Gastrocnemius medialis (tissue), 4 donors: Measurements from ENCODE around the gene ARSG. TPM values are rescaled to one million over a fixed set of nuclear protein-coding genes. Genes with fewer than 3 reads are reported as not detected.
"Not testable (repeated sequence)": the region's sequence is repeated elsewhere in the genome, so short reads cannot be mapped to it uniquely, and the experiment has no call there.

Experiments
- ATAC-seq, 2 donors: fragments of 150-250 bp; one replicate each; pipeline ENCODE4 v1.9.1; 2016
- DNase-seq, 2 donors: peaks; one replicate each; pipeline ENCODE4 v3.0.0-alpha.2; 2019
- H3K27ac ChIP-seq, 4 donors: fragments of 200-600 bp; sonication (generic); 1 replicate in 1 of 4; 2 replicates in 3 of 4; pipeline ENCODE4 v1.5.1; 2016 to 2018; ENCODE audit warnings: mild to moderate bottlenecking in 2 of 4, moderate library complexity in 1 of 4
- H3K27me3 ChIP-seq, 3 donors: fragments of 200-600 bp; sonication (generic) in 2 of 3; 1 replicate in 1 of 3; 2 replicates in 2 of 3; pipeline versions ENCODE4 v1.5.1 to v1.6.0; 2016 to 2019; ENCODE audit warnings: mild to moderate bottlenecking in 1 of 3, moderate library complexity in 1 of 3
- H3K36me3 ChIP-seq, 2 donors: fragments of 200-600 bp; sonication (generic) in 1 of 2; one replicate each; pipeline ENCODE4 v1.5.1; 2017 to 2018
- H3K4me1 ChIP-seq, 2 donors: fragments of 200-600 bp; sonication (generic) in 1 of 2; one replicate each; pipeline ENCODE4 v1.5.1; 2016 to 2017; ENCODE audit warnings: mild to moderate bottlenecking in 2 of 2
- H3K4me3 ChIP-seq, 4 donors: fragments of 200-600 bp; sonication (generic) in 3 of 4; 1 replicate in 1 of 4; 2 replicates in 3 of 4; pipeline ENCODE4 v1.5.1; 2016 to 2019; ENCODE audit warnings: mild to moderate bottlenecking in 2 of 4
- H3K9me3 ChIP-seq, 3 donors: fragments of 200-600 bp; sonication (generic) in 2 of 3; 1 replicate in 1 of 3; 2 replicates in 2 of 3; pipeline ENCODE4 v1.5.1; 2016 to 2019
- POLR2A ChIP-seq, 2 donors: fragments of 450-650 bp; IDR thresholded peaks; one replicate each; pipeline ENCODE4 v1.6.1; 2017; ENCODE audit warnings: antibody characterized with exemption in 2 of 2, mild to moderate bottlenecking in 2 of 2, moderate library complexity in 2 of 2
- in situ Hi-C, 4 donors: fragments of 200-750 bp; cut with MboI; loops; one replicate each; pipeline versions ENCODE4 v1.15.0 to v1.8.0; 2017; ENCODE audit warnings: low sequenced_read_pairs in 4 of 4
- intact Hi-C: fragments of 100-400 bp; cut with DNase I; formaldehyde crosslinking; loops from one replicate; pipeline ENCODE4 v1.15.1; 2023; ENCODE audit warnings: low total_unique reads
- total RNA-seq, 4 donors: library from RNA; depleted of rRNA; stranded (reverse); fragments of >200 nt; gene quantifications; one replicate each; pipeline versions ENCODE4 v1.1.0 to v1.2.3, GENCODE V29; 2016
- TF ChIP-seq, protein P1 (sequence below), 5 experiments: fragments of 450-650 bp in 3 of 5; fragments of 200-600 bp in 2 of 5; sonication (generic) in 2 of 5; IDR thresholded peaks in 4 of 5; conservative IDR thresholded peaks in 1 of 5; 1 replicate in 4 of 5; 2 replicates in 1 of 5; pipeline ENCODE4 v1.5.1; 2016 to 2019; ENCODE audit warnings: antibody characterized with exemption in 5 of 5, mild to moderate bottlenecking in 3 of 5, moderate library complexity in 3 of 5

ARSG gene
- total RNA-seq, 4 donors from 2014 or later: 3.3 to 6.1 (median 5.4) TPM

DNA sequence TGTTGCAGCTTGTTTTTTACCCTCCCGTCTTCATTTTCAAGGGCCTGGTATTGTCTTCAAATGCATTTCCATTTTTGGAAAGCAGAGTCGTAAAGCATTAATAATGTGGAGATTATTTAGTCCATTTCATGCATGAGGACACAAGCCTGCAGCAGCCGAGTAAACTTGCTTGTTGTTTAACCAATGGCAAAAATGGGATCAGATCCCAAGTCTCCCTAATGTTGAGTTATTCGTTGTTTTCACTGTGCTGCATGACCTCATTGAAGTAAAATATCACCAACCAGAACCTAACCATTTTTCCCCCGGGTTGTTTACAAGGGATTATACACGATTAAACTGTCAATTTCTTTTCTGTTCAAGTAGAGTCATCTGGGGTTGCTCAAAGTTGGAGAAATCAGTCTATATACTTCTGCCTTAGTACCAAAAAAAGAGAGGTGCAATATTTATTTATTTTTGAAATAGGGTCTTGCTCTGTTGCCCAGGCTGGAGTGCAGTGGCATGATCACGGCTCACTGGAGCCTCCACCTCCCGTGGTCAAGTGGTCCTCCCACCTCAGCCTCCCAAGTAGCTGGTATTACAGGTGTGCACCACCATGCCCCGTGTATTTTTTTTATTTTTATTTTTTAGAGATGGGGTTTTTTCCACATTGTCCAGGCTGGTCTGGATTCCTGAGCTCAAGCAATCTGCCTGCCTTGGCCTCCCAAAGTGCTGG is 31.1 kb upstream of the ARSG start:
- in situ Hi-C loops: loop anchor here (5.0 to 25.0 kb wide), 6 partner anchors 125 to 502 kb away; no protein-coding TSS in a partner anchor
- H3K9me3 ChIP-seq: no peaks in the 10 kb centered on the region
- ATAC-seq (no peak), DNase-seq (no peak)
- TF ChIP-seq, protein P1, sequence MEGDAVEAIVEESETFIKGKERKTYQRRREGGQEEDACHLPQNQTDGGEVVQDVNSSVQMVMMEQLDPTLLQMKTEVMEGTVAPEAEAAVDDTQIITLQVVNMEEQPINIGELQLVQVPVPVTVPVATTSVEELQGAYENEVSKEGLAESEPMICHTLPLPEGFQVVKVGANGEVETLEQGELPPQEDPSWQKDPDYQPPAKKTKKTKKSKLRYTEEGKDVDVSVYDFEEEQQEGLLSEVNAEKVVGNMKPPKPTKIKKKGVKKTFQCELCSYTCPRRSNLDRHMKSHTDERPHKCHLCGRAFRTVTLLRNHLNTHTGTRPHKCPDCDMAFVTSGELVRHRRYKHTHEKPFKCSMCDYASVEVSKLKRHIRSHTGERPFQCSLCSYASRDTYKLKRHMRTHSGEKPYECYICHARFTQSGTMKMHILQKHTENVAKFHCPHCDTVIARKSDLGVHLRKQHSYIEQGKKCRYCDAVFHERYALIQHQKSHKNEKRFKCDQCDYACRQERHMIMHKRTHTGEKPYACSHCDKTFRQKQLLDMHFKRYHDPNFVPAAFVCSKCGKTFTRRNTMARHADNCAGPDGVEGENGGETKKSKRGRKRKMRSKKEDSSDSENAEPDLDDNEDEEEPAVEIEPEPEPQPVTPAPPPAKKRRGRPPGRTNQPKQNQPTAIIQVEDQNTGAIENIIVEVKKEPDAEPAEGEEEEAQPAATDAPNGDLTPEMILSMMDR (IDR thresholded peaks at IDR 0.05 in 4 of 5, conservative IDR thresholded peaks at IDR 0.05 in 1 of 5): no peak
- TF ChIP-seq POLR2A (IDR thresholded peaks at IDR 0.05): no peak
- peak overlapping the region in 3 of 4 donors; percentile 50 to 89 (median 83) for H3K27ac ChIP-seq
- intact Hi-C loops: no loop called here
- peaks cover 5 to 11% of the 10 kb centered on the region in 2 donors for H3K4me1 ChIP-seq
- H3K36me3 ChIP-seq: peaks cover 0 to 16% of the 10 kb centered on the region in 2 donors
- no peak overlapping the region for H3K4me3 ChIP-seq
- no peaks in the 10 kb centered on the region for H3K27me3 ChIP-seq

DNA sequence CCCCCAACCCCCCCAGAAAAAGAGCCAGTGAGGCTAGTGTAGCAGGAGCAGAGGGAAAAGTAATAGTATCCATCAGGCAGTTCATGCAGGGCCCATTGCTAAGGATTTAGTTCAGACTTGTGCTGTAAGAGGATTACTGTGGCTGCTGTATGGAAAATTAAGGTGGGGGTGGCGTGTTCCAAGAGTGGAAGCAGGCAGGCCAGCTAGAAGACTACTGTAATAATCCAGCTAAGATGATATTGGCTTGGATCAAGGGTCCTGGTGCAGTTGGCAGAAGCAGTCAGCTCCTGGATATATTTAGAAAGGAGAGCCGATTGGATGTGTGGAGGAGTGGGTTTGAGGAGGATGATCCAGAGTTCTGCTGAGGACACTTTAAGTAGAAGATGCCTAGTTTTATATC is 28.8 kb upstream of the ARSG start:
- Histone ChIP-seq H3K4me1 (peaks cover 5 to 11% of the 10 kb centered on the region in 2 donors), H3K27ac (peak overlapping the region in 3 of 4 donors; percentile 46 to 66 (median 52))
- not testable (repeated sequence) for DNase-seq, H3K36me3 ChIP-seq, ATAC-seq, H3K4me3 ChIP-seq, H3K9me3 ChIP-seq, H3K27me3 ChIP-seq
- in situ Hi-C loops (loop anchor here (5.0 to 25.0 kb wide), 6 partner anchors 122 to 500 kb away; no protein-coding TSS in a partner anchor), intact Hi-C loops (loop anchor here (2.0 kb wide), 1 partner anchor 28 kb away; the partner anchor contains the start of genes ARSG and SLC16A6)

DNA sequence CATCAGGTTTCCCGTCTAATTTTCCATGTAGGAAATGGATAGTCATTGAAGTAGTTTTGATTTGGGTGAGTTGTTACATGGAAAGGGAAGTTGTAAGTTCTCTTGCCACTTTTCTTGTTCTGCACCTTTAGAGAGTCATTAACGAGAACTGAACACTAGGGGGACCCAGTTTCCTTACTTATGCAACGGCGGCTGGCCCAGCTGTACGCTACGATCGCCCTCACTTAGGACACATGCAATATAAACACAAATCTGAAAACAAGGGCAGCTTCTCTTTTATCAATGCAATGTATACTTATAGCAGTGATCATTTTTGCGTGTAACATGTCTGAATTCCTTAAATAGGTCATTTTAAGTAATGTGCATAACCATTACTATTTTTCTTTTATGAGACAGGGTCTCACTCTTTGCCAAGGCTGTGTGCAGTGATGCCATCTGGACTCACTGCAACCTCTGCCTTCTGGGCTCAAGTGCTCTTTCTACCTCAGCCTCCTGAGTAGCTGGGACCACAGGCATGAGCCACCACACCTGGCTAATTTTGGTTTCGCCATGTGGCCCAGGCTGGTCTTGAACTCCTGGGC is 28.1 kb upstream of the ARSG start:
- peak overlapping the region; percentile 46 to 75 (median 59) for H3K27ac ChIP-seq
- in situ Hi-C loops: loop anchor here (5.0 to 25.0 kb wide), 6 partner anchors 122 to 499 kb away; no protein-coding TSS in a partner anchor
- H3K4me1 ChIP-seq: peaks cover 5 to 11% of the 10 kb centered on the region in 2 donors
- not testable (repeated sequence) for H3K27me3 ChIP-seq, DNase-seq, H3K36me3 ChIP-seq, H3K4me3 ChIP-seq, H3K9me3 ChIP-seq
- ATAC-seq: peak; percentile 79 to 81
- intact Hi-C loops: loop anchor here (1.0 to 2.0 kb wide), 4 partner anchors 28 to 200 kb away; partner anchors contain the start of genes ARSG and SLC16A6
- TF ChIP-seq, protein P1 (IDR thresholded peaks at IDR 0.05 in 4 of 5, conservative IDR thresholded peaks at IDR 0.05 in 1 of 5): peak; percentile 27 to 71 (median 66)

DNA sequence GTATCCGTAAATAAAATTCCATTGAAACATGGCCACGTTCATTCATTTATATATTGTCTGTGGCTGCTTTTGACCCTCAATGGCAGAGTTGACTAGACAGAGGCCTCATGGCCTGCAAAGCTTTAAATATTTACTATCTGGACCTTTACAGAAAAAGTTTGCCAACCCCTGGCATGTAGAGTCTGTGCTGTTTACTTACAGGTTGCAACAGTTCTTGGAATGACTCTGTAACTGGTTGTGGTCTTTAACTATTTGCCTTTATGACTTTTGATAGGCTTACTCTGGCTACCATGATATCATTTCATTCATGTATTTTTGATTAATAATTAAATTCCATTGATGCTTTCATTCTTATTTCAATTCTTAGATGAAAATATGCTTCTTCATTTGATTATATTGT is 25.5 kb upstream of the ARSG start:
- in situ Hi-C loops: loop anchor here (10.0 to 25.0 kb wide), 5 partner anchors 119 to 496 kb away; no protein-coding TSS in a partner anchor
- H3K27me3 ChIP-seq, H3K4me1 ChIP-seq, H3K9me3 ChIP-seq, H3K4me3 ChIP-seq, ATAC-seq, intact Hi-C loops, DNase-seq, H3K36me3 ChIP-seq, H3K27ac ChIP-seq: not testable (repeated sequence)

DNA sequence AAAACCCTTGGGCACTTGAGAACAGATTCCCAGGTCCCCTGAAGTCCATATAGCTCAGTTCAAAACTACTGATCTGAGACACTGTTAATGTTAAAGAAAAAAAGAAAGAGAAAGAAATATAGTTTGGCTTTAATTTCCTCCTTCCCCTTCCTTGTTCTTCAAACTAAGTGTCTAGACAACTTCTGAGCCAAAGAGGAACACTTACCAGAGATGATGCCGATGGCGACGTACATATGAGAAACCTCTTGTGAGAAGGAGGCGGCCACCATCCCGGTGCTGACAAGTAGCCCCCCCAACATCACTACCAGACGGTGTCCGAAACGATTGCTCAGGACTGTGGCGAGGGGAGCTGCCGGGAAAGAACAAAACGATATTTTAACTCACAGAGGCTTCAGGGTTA is 17.6 kb upstream of the ARSG start:
- DNase-seq: no peak
- H3K36me3 ChIP-seq: peaks cover 0 to 51% of the 10 kb centered on the region in 2 donors
- in situ Hi-C loops (loop anchor here in 1 of 4 donors (25.0 kb wide), 1 partner anchor 489 kb away; no protein-coding TSS in a partner anchor), intact Hi-C loops (no loop called here)
- H3K27me3 ChIP-seq: no peaks in the 10 kb centered on the region
- H3K9me3 ChIP-seq: no peaks in the 10 kb centered on the region
- no peak overlapping the region for H3K27ac ChIP-seq
- TF ChIP-seq POLR2A (IDR thresholded peaks at IDR 0.05): no peak
- TF ChIP-seq, protein P1 (IDR thresholded peaks at IDR 0.05 in 4 of 5, conservative IDR thresholded peaks at IDR 0.05 in 1 of 5): no peak
- no peak overlapping the region for H3K4me3 ChIP-seq
- ATAC-seq: no peak
- no peaks in the 10 kb centered on the region for H3K4me1 ChIP-seq

DNA sequence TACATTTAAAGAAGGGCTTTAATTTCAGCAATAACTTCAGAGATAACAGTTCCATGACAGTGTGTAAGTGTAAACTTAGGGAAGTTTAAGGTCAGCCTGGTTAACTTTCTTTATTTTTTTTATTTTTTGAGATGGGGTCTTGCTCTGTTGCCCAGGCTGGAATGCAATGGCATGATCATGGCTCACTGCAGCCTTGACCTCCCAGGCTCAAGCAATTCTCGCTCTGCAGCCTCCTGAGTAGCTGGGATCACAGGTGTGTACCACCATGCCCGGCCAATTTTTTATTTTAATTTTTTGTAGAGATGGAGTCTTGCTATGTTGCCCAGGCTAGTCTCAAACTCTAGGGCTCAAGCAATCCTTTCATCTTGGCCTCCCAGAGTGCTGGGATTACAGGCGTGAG is 15.0 kb upstream of the ARSG start:
- H3K9me3 ChIP-seq, H3K27ac ChIP-seq, in situ Hi-C loops, H3K27me3 ChIP-seq, H3K4me1 ChIP-seq, H3K4me3 ChIP-seq, DNase-seq, intact Hi-C loops, ATAC-seq: not testable (repeated sequence)
- H3K36me3 ChIP-seq: peaks cover 0 to 61% of the 10 kb centered on the region in 2 donors
